ENCODE results near the gene ADGRG3.

- TF ChIP-seq CTCF (conservative IDR thresholded peaks at IDR 0.05; ENCODE audit: low read length) = no peak
- no peak for TF ChIP-seq EZH2phosphoT487 (IDR thresholded peaks at IDR 0.05; ENCODE audit: borderline replicate concordance)
Measured at GRCh38 chr16:57639172-57639887, 28.8 kb upstream of the ADGRG3 start.

All from Loucy (cell line).